Fibroblast of the aortic adventitia (primary cell): Measurements from ENCODE around the gene SH3D19. TPM values are rescaled to one million over a fixed set of nuclear protein-coding genes. Genes with fewer than 3 reads are reported as not detected.
"Not testable (repeated sequence)": the region's sequence is repeated elsewhere in the genome, so short reads cannot be mapped to it uniquely, and the experiment has no call there.

Source experiments
- DNase-seq: peaks from one replicate; pipeline ENCODE4 v3.0.0-alpha.2; 2010; ENCODE audit warnings: low read depth
- H3K4me3 ChIP-seq: 2 replicates; pipeline ENCODE4 v1.5.1; 2011; ENCODE audit warnings: low read depth, mild to moderate bottlenecking, control low read depth, low read length, moderate library complexity
- total RNA-seq: library from RNA; depleted of rRNA; stranded (reverse); fragments of >200 nt; gene quantifications from 2 replicates; pipeline ENCODE4 v1.2.3, GENCODE V29; 2012; ENCODE audit warnings: low replicate concordance
- TF ChIP-seq, protein P1 (sequence below): IDR thresholded peaks from 2 replicates; pipeline ENCODE4 v1.5.1; 2011; ENCODE audit warnings: mild to moderate bottlenecking, low read length, control low read depth, inconsistent platforms; ENCODE audit not compliant: insufficient read depth

The SH3D19 gene
- total RNA-seq, 1 donor, result 95.9 TPM

GRCh38 chr4:151142758-151143157, 182.6 kb downstream of the SH3D19 start:
- DNase-seq, result no peak
- TF ChIP-seq, protein P1, sequence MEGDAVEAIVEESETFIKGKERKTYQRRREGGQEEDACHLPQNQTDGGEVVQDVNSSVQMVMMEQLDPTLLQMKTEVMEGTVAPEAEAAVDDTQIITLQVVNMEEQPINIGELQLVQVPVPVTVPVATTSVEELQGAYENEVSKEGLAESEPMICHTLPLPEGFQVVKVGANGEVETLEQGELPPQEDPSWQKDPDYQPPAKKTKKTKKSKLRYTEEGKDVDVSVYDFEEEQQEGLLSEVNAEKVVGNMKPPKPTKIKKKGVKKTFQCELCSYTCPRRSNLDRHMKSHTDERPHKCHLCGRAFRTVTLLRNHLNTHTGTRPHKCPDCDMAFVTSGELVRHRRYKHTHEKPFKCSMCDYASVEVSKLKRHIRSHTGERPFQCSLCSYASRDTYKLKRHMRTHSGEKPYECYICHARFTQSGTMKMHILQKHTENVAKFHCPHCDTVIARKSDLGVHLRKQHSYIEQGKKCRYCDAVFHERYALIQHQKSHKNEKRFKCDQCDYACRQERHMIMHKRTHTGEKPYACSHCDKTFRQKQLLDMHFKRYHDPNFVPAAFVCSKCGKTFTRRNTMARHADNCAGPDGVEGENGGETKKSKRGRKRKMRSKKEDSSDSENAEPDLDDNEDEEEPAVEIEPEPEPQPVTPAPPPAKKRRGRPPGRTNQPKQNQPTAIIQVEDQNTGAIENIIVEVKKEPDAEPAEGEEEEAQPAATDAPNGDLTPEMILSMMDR, result no peak
- H3K4me3 ChIP-seq, result no peak overlapping the region

DNA sequence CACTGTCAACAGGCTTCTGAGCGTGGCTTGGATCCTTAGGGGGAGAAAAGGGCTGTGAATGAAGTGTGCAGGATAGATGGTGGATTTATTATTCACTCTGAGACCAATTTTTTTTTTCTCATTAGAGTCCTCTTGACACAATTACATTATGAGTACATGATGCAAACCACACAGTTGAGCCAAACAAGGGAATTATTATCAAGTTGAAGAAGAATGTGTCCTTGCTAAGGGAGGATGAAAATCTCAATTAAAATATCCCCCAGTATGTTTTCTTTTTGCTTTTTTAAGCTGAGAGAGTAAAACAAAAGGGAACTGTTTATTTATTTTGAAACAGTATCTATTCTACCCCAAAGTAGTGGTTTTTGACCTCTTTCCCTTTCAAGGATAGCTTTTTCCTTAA, 185.6 kb downstream of the SH3D19 start:
- H3K4me3 ChIP-seq, result no peak overlapping the region
- TF ChIP-seq, protein P1, result no peak
- DNase-seq, result no peak

- not testable (repeated sequence) for H3K4me3 ChIP-seq, DNase-seq
These were observed 189.4 kb downstream of the SH3D19 start for GRCh38 chr4:151136048-151136447.

DNA sequence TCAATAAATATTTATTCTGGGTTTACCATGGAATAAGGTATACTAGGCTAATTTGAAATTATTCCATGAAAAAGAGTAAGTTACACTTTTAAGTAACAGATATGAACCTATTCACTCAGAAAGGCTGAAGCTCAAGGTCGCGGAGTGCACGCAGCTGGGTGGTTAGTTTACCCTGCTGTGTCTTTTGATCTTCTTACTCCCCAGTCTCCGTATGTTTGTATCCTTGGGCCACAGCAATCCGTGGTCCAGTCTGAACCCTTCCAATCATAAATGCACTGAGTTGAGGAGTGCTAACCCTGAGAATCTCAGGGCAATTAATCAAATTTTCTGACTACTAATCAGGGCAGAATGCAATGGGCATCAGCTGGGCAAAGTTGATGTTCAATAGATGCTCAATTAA, 192.1 kb downstream of the SH3D19 start:
- DNase-seq, result no peak
- no peak overlapping the region for H3K4me3 ChIP-seq
- TF ChIP-seq, protein P1, result no peak

DNA sequence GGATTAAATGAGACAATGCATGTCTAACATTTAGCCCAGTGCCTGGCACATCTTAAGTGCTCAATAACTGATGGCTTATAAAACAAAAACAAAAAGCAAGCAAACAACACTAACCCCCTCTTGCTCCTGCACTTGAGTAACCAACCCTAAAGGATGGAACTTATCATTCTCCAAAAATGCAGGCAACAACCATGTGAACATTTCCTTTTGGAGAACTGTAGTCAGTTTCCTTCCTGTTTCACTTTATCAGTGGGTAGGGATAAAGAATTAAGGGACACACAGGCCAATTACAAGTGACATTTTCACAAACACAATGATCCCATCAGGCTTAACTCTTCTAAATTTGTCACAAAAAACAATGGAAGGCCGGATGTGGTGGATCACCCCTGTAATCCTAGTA, 195.6 kb downstream of the SH3D19 start:
- TF ChIP-seq, protein P1, result no peak
- no peak for DNase-seq
- no peak overlapping the region for H3K4me3 ChIP-seq

GRCh38 chr4:151117371-151117962, 207.9 kb downstream of the SH3D19 start:
- H3K4me3 ChIP-seq, result no peak overlapping the region
- TF ChIP-seq, protein P1, result peak; percentile 80
- DNase-seq, result peak; percentile 77

DNA sequence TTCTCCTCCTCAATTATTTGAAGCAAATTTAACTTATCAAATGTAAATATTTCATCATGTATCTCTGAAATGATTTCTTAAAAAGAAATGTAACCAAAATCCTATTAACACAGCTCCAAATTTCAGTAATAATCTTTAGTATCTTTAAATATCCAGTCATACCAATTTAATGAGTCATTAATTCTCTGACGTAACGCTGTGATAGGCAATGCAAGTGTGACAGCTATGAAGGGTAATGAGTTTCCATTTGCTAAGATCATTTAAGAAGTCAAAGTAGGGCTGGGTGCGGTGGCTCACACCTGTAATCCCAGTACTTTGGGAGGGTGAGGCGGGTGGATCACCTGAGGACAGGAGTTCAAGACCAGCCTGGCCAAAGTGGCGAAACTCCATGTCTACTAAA, 210.4 kb downstream of the SH3D19 start:
- TF ChIP-seq, protein P1, result no peak
- DNase-seq, result peak; percentile 43
- H3K4me3 ChIP-seq, result no peak overlapping the region
